Peyer's patch (tissue), 4 donors: ENCODE measurements around the gene SEMA4C.

Experiments
- POLR2A ChIP-seq, 2 donors: fragments of 450-650 bp; IDR thresholded peaks; one replicate each; pipeline ENCODE4 v1.5.1; 2017; ENCODE audit warnings: antibody characterized with exemption in 2 of 2, mild to moderate bottlenecking in 2 of 2, moderate library complexity in 2 of 2
- TF ChIP-seq, protein P1 (sequence below), 6 experiments: fragments of 450-650 bp in 4 of 6; fragments of 200-600 bp in 2 of 6; sonication (generic) in 1 of 6; IDR thresholded peaks; one replicate each; pipeline ENCODE4 v1.5.1; 2017 to 2019; ENCODE audit warnings: antibody characterized with exemption in 6 of 6, mild to moderate bottlenecking in 3 of 6, moderate library complexity in 1 of 6

DNA sequence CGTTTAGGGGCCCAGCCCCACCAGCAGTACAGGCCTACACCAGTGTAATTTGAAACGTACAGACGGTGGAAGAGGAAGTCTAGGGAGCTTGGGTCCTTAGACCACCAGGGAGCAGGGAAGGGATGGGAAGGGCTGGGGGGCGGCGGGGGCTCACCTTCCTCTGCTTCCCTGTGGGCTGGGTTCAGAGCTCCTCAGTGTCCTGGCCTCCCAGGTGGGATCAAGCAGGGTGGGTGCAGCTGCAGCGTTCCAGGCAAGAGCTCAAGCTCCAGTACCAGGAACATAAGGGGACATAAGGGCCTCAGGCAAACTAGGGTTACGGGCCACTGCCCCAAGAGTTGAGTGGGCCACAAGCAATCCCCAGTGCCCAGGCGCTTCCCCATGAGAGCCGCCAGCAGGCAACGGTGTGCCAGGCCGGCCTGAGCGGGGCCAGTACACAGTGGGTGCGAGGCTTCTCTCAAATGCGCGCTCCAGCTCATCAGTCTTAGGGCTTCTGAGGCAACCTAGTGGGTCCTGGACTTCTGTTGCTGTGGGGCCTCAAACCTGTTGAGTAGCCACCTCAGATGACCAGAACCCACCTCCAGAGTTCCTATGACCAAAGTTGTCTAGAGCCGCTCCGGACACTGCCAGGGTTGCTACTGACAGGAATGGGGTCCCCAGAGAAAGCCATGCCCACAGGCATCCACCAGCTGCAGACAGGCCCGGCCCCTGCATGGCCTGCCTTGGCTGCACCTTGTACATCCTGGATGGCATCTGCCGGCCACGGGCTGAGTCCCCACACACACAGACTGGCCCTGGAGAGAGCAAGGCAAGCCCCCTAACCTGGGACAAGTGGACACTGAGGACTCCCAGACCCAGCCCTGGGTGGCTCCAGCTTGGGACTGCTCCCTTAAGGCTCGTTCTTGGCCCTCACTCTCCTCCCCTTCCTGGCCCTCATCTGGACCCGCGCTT, 31.3 kb downstream of the SEMA4C start:
- TF ChIP-seq, protein P1, sequence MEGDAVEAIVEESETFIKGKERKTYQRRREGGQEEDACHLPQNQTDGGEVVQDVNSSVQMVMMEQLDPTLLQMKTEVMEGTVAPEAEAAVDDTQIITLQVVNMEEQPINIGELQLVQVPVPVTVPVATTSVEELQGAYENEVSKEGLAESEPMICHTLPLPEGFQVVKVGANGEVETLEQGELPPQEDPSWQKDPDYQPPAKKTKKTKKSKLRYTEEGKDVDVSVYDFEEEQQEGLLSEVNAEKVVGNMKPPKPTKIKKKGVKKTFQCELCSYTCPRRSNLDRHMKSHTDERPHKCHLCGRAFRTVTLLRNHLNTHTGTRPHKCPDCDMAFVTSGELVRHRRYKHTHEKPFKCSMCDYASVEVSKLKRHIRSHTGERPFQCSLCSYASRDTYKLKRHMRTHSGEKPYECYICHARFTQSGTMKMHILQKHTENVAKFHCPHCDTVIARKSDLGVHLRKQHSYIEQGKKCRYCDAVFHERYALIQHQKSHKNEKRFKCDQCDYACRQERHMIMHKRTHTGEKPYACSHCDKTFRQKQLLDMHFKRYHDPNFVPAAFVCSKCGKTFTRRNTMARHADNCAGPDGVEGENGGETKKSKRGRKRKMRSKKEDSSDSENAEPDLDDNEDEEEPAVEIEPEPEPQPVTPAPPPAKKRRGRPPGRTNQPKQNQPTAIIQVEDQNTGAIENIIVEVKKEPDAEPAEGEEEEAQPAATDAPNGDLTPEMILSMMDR (IDR thresholded peaks at IDR 0.05) = no peak
- no peak for TF ChIP-seq POLR2A (IDR thresholded peaks at IDR 0.05)
